ENCODE results near the gene MAN1C1.
"Not testable (repeated sequence)": the region's sequence is repeated elsewhere in the genome, so short reads cannot be mapped to it uniquely, and the experiment has no call there.

The MAN1C1 gene

GRCh38 chr1:25683731-25684130 lies 67.1 kb downstream of the MAN1C1 start:
- DNase-seq = no peak

- no peak for DNase-seq
Observed at GRCh38 chr1:25684216-25684965, 67.8 kb downstream of the MAN1C1 start.

DNA sequence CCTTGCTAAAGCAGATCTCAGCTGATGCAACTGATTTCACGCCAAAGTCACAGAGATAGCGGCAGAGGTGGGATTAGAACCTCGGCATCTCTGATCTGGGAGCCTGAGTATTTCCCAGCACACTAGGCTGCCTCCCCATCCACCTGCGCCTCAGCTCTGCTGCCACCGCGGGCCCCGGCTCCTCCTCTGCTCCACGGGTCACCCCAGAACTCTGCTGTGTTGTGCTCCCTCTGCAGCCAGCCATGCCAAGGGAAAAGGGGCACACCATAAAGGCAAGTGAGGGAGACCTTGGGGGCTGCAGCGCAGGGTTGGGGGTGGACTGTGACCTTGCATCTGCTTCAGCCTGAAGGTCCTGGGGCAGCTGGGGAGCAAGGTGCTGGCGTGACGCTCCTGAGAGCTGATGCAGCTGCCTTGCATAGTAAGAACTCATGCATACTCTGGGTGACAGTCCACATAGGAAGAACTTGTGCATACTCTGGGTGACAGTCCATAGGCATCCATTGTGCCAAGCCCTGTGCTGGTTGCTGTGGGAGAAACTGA lies 68.7 kb downstream of the MAN1C1 start:
- DNase-seq = no peak

DNA sequence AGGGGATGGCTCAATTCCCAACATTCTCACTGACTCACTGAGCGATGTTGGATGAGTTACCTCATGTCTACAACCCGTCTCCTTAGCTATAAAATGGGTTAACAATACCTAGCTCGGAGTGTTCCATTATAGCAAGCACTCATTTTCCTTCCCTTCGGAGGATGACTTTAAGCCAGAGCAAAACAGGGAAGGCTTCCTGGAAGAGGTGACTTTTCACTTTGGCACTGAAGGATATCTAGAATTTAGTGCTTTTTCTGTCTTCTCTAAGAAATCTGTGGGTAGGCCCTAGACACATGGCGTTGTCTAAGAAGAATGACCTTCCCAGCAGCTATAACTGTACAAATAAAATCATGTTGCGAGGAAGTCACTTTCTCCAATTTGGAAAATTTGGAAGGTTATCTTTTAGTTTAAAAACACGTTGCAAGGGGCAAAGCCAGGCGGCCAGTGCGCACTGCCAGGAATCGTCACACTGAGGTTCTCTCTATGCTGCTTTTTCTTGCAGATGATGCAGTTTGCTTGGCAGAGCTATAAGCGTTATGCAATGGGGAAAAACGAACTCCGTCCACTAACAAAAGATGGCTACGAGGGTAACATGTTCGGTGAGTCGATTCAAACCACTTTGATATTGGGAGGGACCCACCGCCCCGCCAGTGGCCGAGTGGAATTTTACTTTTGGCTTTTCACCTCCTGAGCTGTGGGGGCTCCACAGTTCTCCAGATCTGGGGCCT lies 69.5 kb downstream of the MAN1C1 start:
- DNase-seq = no peak

GRCh38 chr1:25687221-25688017 lies 70.8 kb downstream of the MAN1C1 start:
- no peak for DNase-seq

DNA sequence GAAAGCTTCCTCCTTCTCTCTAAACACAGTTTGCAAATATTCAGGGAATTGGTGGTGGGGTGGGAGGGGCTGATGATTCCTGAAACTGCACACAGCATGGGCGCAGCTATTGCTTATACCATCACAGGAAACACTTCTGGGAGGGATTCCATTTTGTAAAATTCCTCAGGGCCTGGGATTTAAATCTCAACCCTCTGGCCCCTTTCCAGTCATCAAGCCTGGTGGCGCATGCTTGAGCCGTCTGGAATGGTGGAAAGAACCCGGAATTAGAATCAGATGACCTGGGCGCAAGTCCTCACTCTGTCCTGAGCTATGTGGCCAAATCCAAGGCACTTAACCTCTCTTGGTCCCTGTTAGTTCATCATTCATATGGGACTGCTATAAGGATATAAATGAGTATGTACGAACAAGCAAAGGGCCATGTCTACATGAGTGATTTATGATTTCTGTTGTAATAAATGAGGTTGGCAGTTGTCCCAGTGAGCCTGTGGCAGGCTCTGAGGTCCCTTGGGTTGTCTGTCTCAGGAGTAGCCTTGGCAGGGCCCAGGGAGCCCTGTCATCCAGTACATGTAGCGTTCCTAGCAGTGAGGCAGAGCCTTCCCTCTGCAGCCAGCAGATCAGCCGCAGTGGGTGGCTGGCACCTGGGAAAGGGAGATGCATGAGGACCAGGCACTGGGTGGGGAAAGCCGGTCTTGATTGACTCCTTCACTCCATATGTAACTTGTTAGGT lies 72.0 kb downstream of the MAN1C1 start:
- no peak for DNase-seq

- no peak for DNase-seq
Observed at GRCh38 chr1:25689686-25690381, 73.2 kb downstream of the MAN1C1 start.

DNA sequence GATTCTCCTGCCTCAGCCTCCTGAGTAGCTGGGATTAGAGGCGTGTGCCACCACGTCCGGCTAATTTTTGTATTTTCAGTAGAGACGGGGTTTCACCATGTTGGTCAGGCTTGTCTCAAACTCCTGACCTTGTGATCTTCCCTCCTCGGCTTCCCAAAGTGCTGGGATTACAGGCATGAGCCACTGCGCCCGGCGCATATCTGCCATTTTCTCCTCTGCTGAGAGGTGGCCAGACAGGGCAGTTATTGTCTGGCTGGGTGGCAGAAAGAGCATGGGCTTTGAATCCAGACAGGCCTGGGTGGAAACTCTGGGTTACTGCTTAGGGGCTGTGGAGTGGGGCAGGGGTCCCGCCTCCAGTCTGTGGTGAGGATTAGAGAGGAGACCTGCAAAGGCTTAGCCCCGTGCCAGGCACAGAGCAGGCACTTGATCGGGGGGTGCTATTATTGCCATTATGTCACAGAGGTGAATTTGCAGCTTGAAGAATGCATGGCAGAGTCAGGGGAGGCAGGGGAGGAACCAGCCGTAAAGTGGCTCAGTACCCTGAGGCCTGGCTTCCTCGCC lies 73.9 kb downstream of the MAN1C1 start:
- DNase-seq = no peak

GRCh38 chr1:25691211-25691610 lies 74.6 kb downstream of the MAN1C1 start:
- DNase-seq = no peak

DNA sequence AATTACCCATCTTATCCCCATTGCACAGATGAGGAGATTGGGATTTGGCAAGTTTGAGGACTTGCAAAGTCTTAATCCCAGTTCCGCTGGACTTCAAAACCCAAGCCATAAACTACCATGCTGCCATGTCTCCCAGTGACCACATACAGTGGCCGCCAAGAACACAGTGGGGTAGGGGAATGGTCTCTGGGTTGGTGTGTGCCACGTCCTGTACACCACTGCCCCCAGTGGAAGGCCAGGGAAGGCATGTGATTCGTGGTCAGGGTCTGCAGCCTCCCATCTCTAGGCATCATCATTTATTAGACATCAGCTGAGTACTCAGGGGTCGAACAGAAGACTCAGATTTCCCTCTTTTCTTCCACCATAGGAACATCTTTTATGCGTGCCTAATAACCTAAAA lies 76.0 kb downstream of the MAN1C1 start:
- no peak for DNase-seq

GRCh38 chr1:25694167-25695007 lies 77.8 kb downstream of the MAN1C1 start:
- DNase-seq = no peak

DNA sequence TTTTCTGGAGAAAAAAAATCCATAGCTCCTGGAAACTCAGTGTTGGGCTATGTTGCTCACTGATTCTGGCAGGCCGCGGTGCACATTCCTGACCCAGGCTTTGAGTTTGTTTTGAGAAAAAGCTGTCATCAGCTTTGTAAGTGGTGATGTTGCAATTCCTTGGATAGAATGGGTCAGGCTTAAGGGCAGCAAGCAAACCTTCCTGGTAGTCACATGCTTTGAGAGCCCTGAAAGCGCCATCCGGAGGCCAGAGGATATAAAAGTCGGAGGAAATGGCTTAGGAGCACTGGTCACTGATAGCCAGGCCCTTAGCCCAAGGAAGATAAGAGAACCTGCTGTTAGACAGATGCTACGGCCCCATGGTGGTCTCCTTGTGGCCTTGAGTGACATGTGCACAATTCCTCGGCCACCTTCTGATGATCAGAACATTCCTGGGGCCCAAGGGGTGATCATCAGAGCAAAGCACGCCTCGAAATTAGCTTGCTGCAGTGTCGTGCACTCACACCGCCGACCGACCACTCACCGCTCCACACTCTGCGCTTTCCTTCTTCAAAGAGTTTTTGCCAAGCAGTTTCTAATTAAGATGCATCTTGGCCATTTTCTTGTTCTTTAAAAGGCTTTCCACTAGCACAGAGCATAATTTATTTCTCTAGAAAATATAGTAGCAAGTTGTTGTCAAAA lies 78.6 kb downstream of the MAN1C1 start:
- DNase-seq = no peak

DNA sequence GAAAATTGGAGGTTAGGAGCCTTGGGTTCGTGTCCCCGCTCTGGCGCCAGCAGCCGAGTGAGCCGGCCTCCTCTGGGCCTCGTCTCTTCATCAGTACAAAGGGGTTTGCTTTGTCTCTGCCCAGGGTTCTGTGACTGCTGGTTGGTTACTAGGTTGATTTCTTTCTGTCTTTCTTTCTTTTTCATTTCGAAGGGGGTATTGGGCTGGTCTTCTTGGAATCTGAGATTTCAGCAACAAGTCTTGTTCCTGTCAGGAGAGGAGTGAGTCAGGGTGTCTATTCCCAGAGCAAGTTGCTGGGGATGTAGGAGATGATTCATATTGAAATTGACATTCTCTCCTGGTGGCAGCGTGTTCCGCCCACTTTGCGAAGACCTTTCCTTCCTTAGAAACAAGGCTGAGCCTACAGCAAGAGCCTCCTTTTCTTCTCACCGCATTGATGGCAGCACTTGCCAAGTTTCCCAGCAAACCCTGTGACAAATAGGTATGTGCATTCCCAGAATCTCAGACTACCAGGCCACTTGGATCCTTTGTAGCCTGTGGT lies 79.2 kb downstream of the MAN1C1 start:
- DNase-seq = no peak

DNA sequence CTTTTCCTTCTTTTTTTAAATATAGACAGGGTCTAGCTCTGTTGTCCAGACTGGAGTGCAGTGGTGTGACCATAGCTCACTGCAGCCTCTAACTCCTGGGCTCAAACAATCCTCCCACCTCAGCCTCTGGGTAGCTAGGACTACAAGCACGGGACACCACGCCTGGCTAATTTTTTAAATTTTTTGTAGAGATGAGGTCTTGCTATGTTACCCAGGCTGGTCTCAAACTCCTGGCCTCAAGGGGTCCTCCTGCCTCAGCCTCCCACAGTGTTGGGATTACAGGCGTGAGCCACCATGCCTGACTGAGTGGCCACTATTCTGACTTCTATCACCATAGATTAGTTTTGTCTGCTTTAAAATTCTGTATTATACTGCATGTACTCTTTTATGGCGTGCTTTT lies 80.1 kb downstream of the MAN1C1 start:
- not testable (repeated sequence) for DNase-seq

GRCh38 chr1:25697435-25698217 lies 81.0 kb downstream of the MAN1C1 start:
- no peak for DNase-seq

- no peak for DNase-seq
Observed at GRCh38 chr1:25698252-25698651, 81.7 kb downstream of the MAN1C1 start.

- DNase-seq = not testable (repeated sequence)
Observed at GRCh38 chr1:25699059-25699458, 82.5 kb downstream of the MAN1C1 start.

GRCh38 chr1:25699500-25700143 lies 83.0 kb downstream of the MAN1C1 start:
- no peak for DNase-seq

Measured in activated T-cell treated with anti-CD3 and anti-CD28 coated beads for 4 hours (primary cell).